Suprapubic skin (tissue), 4 donors: ENCODE measurements around the gene HCK.

Experiments
- POLR2A ChIP-seq, 2 donors: fragments of 450-650 bp; IDR thresholded peaks; one replicate each; pipeline ENCODE4 v1.6.1; 2017; ENCODE audit warnings: antibody characterized with exemption in 2 of 2, mild to moderate bottlenecking in 2 of 2, moderate library complexity in 2 of 2
- POLR2AphosphoS5 ChIP-seq, 3 donors: sonication (generic); formaldehyde crosslinking; IDR thresholded peaks; one replicate each; pipeline ENCODE4 v1.6.1; 2017; ENCODE audit warnings: antibody characterized with exemption in 3 of 3

GRCh38 chr20:32006053-32006452, 46.0 kb upstream of the HCK start:
- TF ChIP-seq POLR2AphosphoS5 (IDR thresholded peaks at IDR 0.05) = no peak
- TF ChIP-seq POLR2A (IDR thresholded peaks at IDR 0.05) = no peak
